ENCODE measurements around the gene C19orf73.

The C19orf73 gene

GRCh38 chr19:49120325-49120683 lies 1.4 kb upstream of the C19orf73 start:
- Histone ChIP-seq H3K9me3 (ENCODE audit: insufficient read depth, low read length) (no peaks in the 10 kb centered on the region), H3K4me1 (ENCODE audit: insufficient read depth, insufficient read length) (peaks cover 3% of the 10 kb centered on the region), H3K4me3 (ENCODE audit: insufficient read length, low read depth) (peak overlapping the region; percentile 30), H3K27me3 (ENCODE audit: insufficient read depth, insufficient read length) (peaks cover 19% of the 10 kb centered on the region), H3K9ac (ENCODE audit: insufficient read length, low read depth) (peak overlapping the region; percentile 70), H3K36me3 (ENCODE audit: insufficient read depth, insufficient read length, low read length) (peaks cover 2% of the 10 kb centered on the region)
- no peak for TF ChIP-seq SUZ12 (IDR thresholded peaks at IDR 0.05; ENCODE audit: extremely low read depth, insufficient read depth, insufficient read length)
- TF ChIP-seq YY1 (IDR thresholded peaks at IDR 0.05; ENCODE audit: insufficient read depth, insufficient read length): no peak
- TF ChIP-seq ZNF274 (IDR thresholded peaks at IDR 0.05; ENCODE audit: low read depth, low read length): no peak
- DNase-seq (ENCODE audit: low read depth, low spot score): no peak

- DNase-seq (ENCODE audit: low read depth, low spot score): no peak
- TF ChIP-seq YY1 (IDR thresholded peaks at IDR 0.05; ENCODE audit: insufficient read depth, insufficient read length) (no peak), ZNF274 (IDR thresholded peaks at IDR 0.05; ENCODE audit: low read depth, low read length) (no peak), SUZ12 (IDR thresholded peaks at IDR 0.05; ENCODE audit: extremely low read depth, insufficient read depth, insufficient read length) (no peak)
- Histone ChIP-seq H3K9ac (ENCODE audit: insufficient read length, low read depth) (peak within 1 kb of the TSS; percentile 92), H3K27me3 (ENCODE audit: insufficient read depth, insufficient read length) (peaks cover 19% of the 10 kb centered on the region), H3K4me3 (ENCODE audit: insufficient read length, low read depth) (peak within 1 kb of the TSS; percentile 71), H3K36me3 (ENCODE audit: insufficient read depth, insufficient read length, low read length) (peaks cover 2% of the 10 kb centered on the region), H3K4me1 (ENCODE audit: insufficient read depth, insufficient read length) (peaks cover 3% of the 10 kb centered on the region), H3K9me3 (ENCODE audit: insufficient read depth, low read length) (no peaks in the 10 kb centered on the region)
Observed at GRCh38 chr19:49119411-49120324, 725 bp upstream of the C19orf73 start, which contains the start of gene PPFIA3. Gene PPFIA3, plus strand, starts transcription at chr19:49119544. Its CDS starts 8,330 bp downstream, at chr19:49127874.

- TF ChIP-seq SUZ12 (IDR thresholded peaks at IDR 0.05; ENCODE audit: extremely low read depth, insufficient read depth, insufficient read length) (no peak), YY1 (IDR thresholded peaks at IDR 0.05; ENCODE audit: insufficient read depth, insufficient read length) (no peak), ZNF274 (IDR thresholded peaks at IDR 0.05; ENCODE audit: low read depth, low read length) (no peak)
- peaks cover 2% of the 10 kb centered on the region for H3K36me3 ChIP-seq (ENCODE audit: insufficient read depth, insufficient read length, low read length)
- H3K9ac ChIP-seq (ENCODE audit: insufficient read length, low read depth): peak overlapping the region; percentile 92
- H3K4me1 ChIP-seq (ENCODE audit: insufficient read depth, insufficient read length): peaks cover 6% of the 10 kb centered on the region
- peaks cover 19% of the 10 kb centered on the region for H3K27me3 ChIP-seq (ENCODE audit: insufficient read depth, insufficient read length)
- H3K9me3 ChIP-seq (ENCODE audit: insufficient read depth, low read length): no peaks in the 10 kb centered on the region
- DNase-seq (ENCODE audit: low read depth, low spot score): no peak
- H3K4me3 ChIP-seq (ENCODE audit: insufficient read length, low read depth): peak overlapping the region; percentile 71
Observed at GRCh38 chr19:49117677-49118564, 1.0 kb downstream of the C19orf73 start.

GRCh38 chr19:49116544-49116943 lies 2.4 kb downstream of the C19orf73 start:
- Histone ChIP-seq H3K36me3 (ENCODE audit: insufficient read depth, insufficient read length, low read length) (peaks cover 2% of the 10 kb centered on the region), H3K9me3 (ENCODE audit: insufficient read depth, low read length) (no peaks in the 10 kb centered on the region), H3K27me3 (ENCODE audit: insufficient read depth, insufficient read length) (peaks cover 19% of the 10 kb centered on the region), H3K4me3 (ENCODE audit: insufficient read length, low read depth) (no peak overlapping the region), H3K9ac (ENCODE audit: insufficient read length, low read depth) (no peak overlapping the region), H3K4me1 (ENCODE audit: insufficient read depth, insufficient read length) (peaks cover 6% of the 10 kb centered on the region)
- TF ChIP-seq SUZ12 (IDR thresholded peaks at IDR 0.05; ENCODE audit: extremely low read depth, insufficient read depth, insufficient read length): no peak
- TF ChIP-seq YY1 (IDR thresholded peaks at IDR 0.05; ENCODE audit: insufficient read depth, insufficient read length): no peak
- TF ChIP-seq ZNF274 (IDR thresholded peaks at IDR 0.05; ENCODE audit: low read depth, low read length): no peak
- DNase-seq (ENCODE audit: low read depth, low spot score): no peak

GRCh38 chr19:49114630-49115363 lies 4.1 kb downstream of the C19orf73 start:
- peaks cover 4% of the 10 kb centered on the region for H3K36me3 ChIP-seq (ENCODE audit: insufficient read depth, insufficient read length, low read length)
- H3K27me3 ChIP-seq (ENCODE audit: insufficient read depth, insufficient read length): peaks cover 5% of the 10 kb centered on the region
- H3K9ac ChIP-seq (ENCODE audit: insufficient read length, low read depth): peak overlapping the region; percentile 85
- TF ChIP-seq ZNF274 (IDR thresholded peaks at IDR 0.05; ENCODE audit: low read depth, low read length) (no peak), YY1 (IDR thresholded peaks at IDR 0.05; ENCODE audit: insufficient read depth, insufficient read length) (no peak), SUZ12 (IDR thresholded peaks at IDR 0.05; ENCODE audit: extremely low read depth, insufficient read depth, insufficient read length) (no peak)
- peak overlapping the region; percentile 70 for H3K4me3 ChIP-seq (ENCODE audit: insufficient read length, low read depth)
- H3K9me3 ChIP-seq (ENCODE audit: insufficient read depth, low read length): no peaks in the 10 kb centered on the region
- DNase-seq (ENCODE audit: low read depth, low spot score): no peak
- H3K4me1 ChIP-seq (ENCODE audit: insufficient read depth, insufficient read length): peaks cover 6% of the 10 kb centered on the region

- H3K36me3 ChIP-seq (ENCODE audit: insufficient read depth, insufficient read length, low read length): peaks cover 12% of the 10 kb centered on the region
- H3K9ac ChIP-seq (ENCODE audit: insufficient read length, low read depth): peak within 1 kb of the TSS; percentile 85
- TF ChIP-seq YY1 (IDR thresholded peaks at IDR 0.05; ENCODE audit: insufficient read depth, insufficient read length): no peak
- TF ChIP-seq ZNF274 (IDR thresholded peaks at IDR 0.05; ENCODE audit: low read depth, low read length): no peak
- TF ChIP-seq SUZ12 (IDR thresholded peaks at IDR 0.05; ENCODE audit: extremely low read depth, insufficient read depth, insufficient read length): no peak
- peak within 1 kb of the TSS; percentile 70 for H3K4me3 ChIP-seq (ENCODE audit: insufficient read length, low read depth)
- H3K27me3 ChIP-seq (ENCODE audit: insufficient read depth, insufficient read length): no peaks in the 10 kb centered on the region
- no peak for DNase-seq (ENCODE audit: low read depth, low spot score)
- H3K4me1 ChIP-seq (ENCODE audit: insufficient read depth, insufficient read length): peaks cover 6% of the 10 kb centered on the region
- H3K9me3 ChIP-seq (ENCODE audit: insufficient read depth, low read length): no peaks in the 10 kb centered on the region
Observed at GRCh38 chr19:49113762-49114629, 4.9 kb downstream of the C19orf73 start, which contains the start of gene LIN7B. Gene LIN7B, plus strand, starts transcription at chr19:49114370. Its CDS starts 35 bp downstream, at chr19:49114405.

Measured in NT2/D1 (cell line).